K562 (cell line): ENCODE data around the gene MMP15.

ENCODE experiments used
- KAT7 ChIP-seq: sonication (generic); formaldehyde crosslinking; IDR thresholded peaks from 2 replicates; pipeline ENCODE4 v1.8.0; 2022; ENCODE audit warnings: missing genetic modification reagents, mild to moderate bottlenecking, borderline replicate concordance
- ZBTB7A ChIP-seq: IDR thresholded peaks from 2 replicates; pipeline ENCODE4 v1.6.1; 2011; ENCODE audit warnings: low read depth, mild to moderate bottlenecking, low read length, moderate library complexity, borderline replicate concordance; ENCODE audit not compliant: control insufficient read depth

- TF ChIP-seq KAT7 (CRISPR knock-in tag) = no peak
- no peak for TF ChIP-seq ZBTB7A
These were observed 60.2 kb downstream of the MMP15 start for GRCh38 chr16:58085584-58086251.
